ENCODE results near the gene GAP43. TPM values are rescaled to one million over a fixed set of nuclear protein-coding genes. Genes with fewer than 3 reads are reported as not detected.

The GAP43 gene
- total and polyA plus RNA-seq, 5 experiments from 2014 or later = not detected

DNA sequence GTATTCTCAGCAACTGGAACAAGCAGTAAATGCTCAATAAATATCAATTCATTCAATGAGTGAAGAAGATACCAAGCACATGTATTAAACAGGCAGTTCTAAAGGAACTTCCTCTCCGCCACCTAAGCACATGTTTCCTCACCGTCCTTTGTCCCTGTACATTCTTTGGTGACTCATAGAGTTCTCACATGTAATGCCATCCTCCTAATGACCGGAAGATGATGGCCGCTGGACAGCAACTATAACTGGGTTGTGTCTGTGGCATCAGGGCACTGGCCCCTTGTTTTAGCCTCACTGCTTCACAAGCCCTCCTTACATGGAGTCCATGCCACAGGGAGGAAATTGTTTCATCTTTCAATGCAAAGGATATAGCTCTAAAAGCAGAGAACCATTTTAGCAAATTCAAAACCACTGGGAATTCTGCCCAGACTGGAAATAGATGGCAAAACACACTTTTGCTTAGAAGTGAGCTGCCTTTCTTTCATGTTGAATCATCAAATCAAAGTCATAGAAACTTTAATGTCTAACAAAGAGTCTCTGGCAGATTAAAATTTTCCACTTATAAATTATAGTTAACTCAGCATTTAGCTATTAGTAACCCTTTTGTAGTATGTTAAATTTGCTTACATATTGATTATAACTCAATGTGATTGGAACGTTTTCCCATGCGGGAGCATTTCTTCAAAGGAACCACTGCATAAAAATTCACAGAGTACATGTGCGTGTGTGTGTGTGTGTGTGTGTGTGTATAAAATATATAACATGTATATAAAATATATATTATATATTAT lies 74.1 kb downstream of the GAP43 start:
- Mint-ChIP-seq H3K9me3 (no peaks in the 10 kb centered on the region), H3K4me3 (no peak overlapping the region), H3K27ac (no peak overlapping the region), H3K36me3 (no peaks in the 10 kb centered on the region), H3K27me3 (peaks cover 0 to 8% (median 4%) of the 10 kb centered on the region in 5 donors), H3K4me1 (peaks cover 0 to 3% (median 0%) of the 10 kb centered on the region in 4 donors)
- ATAC-seq (no peak), DNase-seq (no peak)
- POLR2A ChIA-PET = no interaction called here

DNA sequence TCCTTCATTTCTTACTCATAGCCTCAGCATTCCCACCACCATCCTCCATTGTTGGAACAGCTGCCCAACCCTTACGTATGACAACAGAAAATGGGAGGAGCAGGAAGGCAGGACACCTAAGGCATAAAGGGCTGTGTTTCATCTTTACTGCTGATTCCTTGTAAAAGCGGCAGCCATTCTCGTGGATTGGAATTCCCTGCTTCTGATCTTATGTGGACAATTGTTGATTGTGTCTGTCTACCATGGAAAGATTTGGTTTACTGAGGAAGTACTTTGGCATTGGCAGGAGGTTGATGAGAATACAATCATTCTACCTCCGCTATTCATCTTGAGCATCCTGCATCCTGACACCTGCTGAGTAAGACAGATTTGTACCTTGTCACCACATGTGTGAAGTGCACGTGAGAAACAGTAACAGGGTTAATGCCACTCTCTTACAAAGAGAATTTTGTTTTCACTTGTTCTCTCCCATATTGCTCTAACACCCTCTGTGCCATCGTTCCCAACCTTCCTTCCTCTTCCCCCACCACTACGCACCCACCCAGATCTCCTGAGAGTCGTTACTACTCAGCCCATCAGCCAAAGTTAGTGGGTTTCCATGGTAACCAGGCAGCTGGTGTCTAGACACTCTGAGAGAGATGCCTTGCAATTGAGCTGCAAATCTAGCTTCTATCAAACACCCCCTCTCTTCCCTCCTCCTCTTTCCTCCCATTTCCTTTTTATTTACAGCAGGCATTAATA lies 75.7 kb downstream of the GAP43 start:
- peak in 1 of 2 donors; percentile 17 for ATAC-seq

DNA sequence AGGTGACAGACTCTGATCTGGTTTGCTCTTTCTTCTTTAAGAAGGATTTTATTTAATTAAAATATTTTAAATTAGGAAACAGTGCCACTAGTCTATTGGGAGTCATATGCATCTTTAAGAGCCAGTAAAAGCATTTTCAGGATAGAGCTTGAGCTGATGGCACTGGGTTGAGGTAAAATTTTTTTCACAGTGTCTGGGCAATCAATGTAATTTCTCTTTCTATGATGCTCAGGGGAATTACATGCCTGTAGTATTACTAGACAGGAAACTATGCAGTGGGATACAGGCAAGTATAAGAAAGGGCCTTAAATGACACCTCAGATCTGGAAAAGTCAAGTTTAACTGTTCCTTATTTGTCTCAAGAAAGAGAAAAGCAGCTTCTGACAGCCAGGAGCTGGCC lies 76.4 kb downstream of the GAP43 start:
- no peaks in the 10 kb centered on the region for H3K9me3 Mint-ChIP-seq
- peaks cover 0 to 10% (median 4%) of the 10 kb centered on the region in 5 donors for H3K27me3 Mint-ChIP-seq
- H3K4me1 Mint-ChIP-seq = no peaks in the 10 kb centered on the region
- H3K27ac Mint-ChIP-seq = no peak overlapping the region
- no peak for ATAC-seq
- H3K4me3 Mint-ChIP-seq = no peak overlapping the region
- POLR2A ChIA-PET = no interaction called here
- H3K36me3 Mint-ChIP-seq = no peaks in the 10 kb centered on the region
- no peak for DNase-seq

More for the DNA sequence above, 75.7 kb downstream of the GAP43 start:
- no peak for DNase-seq
- H3K36me3 Mint-ChIP-seq = no peaks in the 10 kb centered on the region
- no peaks in the 10 kb centered on the region for H3K4me1 Mint-ChIP-seq
- H3K4me3 Mint-ChIP-seq = no peak overlapping the region
- H3K27me3 Mint-ChIP-seq = peaks cover 0 to 10% (median 4%) of the 10 kb centered on the region in 5 donors
- H3K9me3 Mint-ChIP-seq = no peaks in the 10 kb centered on the region
- H3K27ac Mint-ChIP-seq = peak overlapping the region in 1 of 10 donors; percentile 23
- POLR2A ChIA-PET = no interaction called here

DNA sequence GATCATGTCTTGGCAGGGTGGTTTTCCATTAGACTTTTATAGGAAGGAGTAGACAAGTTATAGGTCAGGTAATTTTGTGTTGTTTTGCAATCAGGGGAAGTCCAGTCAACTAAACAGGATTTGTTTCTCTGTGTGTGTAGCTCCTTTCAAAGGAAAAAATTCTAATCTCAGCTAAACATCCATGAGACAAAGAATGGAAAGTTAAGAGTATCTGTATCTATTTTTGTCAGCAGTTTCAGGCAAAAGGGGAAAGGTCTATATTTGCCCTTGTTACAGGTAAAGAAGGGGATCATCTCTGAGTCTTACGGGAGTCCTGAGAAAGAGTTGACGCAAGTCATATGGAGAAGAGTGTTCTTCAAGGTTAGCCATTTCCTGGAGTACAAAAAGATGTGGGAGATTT lies 79.3 kb downstream of the GAP43 start:
- no peak for ATAC-seq
- no peak for DNase-seq
- Mint-ChIP-seq H3K4me3 (no peak overlapping the region), H3K9me3 (no peaks in the 10 kb centered on the region), H3K27me3 (peaks cover 0 to 12% (median 2%) of the 10 kb centered on the region in 5 donors), H3K27ac (no peak overlapping the region), H3K36me3 (no peaks in the 10 kb centered on the region), H3K4me1 (no peaks in the 10 kb centered on the region)
- POLR2A ChIA-PET = no interaction called here

DNA sequence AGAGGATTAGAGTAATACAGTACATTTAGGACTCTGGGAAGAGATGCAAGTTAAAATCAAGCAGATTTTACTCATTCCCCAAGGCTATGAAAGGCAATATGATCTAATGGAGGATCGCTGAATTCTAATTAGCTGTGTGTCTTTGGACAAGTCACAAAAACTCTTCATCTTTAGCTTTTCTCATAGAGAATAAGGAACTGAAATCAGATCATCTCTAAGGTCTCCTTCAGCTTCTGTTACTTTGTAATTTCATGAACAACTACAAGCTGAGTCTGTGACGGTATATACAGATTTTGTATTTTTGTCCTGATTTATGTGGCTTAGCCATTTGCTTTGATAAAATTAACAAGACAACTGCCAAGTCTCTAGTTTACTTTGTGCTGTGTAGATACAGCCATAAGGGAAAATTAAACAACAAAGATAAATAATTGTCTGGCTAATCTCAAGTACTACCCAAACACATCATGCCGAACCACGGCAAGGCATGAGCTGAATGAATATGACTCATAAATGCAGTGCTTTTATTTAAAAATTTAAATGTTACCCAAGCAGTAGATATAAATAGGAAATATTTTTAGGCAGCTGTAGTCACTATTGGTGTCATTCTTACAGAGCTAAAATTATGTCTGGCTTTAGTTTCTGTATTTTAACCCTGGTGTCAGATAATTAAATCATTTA lies 81.5 kb downstream of the GAP43 start:
- H3K36me3 Mint-ChIP-seq = no peaks in the 10 kb centered on the region
- DNase-seq (no peak), ATAC-seq (no peak)
- H3K9me3 Mint-ChIP-seq = no peaks in the 10 kb centered on the region
- no peak overlapping the region for H3K27ac Mint-ChIP-seq
- H3K4me3 Mint-ChIP-seq = no peak overlapping the region
- POLR2A ChIA-PET = no interaction called here
- no peaks in the 10 kb centered on the region for H3K4me1 Mint-ChIP-seq
- H3K27me3 Mint-ChIP-seq = peaks cover 0 to 12% (median 7%) of the 10 kb centered on the region in 5 donors

DNA sequence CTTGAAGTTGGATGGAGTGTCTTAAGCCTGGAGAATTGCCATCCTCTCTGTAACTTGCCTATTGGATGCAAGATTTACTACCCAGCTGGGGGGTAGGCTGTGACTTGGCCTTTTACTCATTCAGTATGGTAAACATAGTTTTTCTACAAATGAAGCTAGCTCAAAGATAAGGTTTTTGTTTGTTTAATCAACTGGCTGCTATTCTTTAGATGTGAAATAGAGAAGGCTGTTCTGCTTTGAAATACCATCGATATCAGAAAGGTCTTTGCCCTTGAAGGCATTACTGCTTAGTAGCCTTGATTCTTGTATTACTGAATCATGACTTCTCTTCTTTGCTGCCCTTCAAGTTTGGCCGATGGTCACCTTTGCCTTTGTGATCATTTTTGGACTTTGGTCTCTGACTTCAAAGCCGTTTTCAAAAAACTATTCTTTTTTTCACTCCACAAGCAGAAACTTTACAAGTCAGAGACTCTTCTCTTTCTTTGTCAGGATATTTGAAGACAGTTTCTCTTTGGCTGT lies 83.1 kb downstream of the GAP43 start:
- H3K9me3 Mint-ChIP-seq = no peaks in the 10 kb centered on the region
- no peak overlapping the region for H3K27ac Mint-ChIP-seq
- ATAC-seq = no peak

DNA sequence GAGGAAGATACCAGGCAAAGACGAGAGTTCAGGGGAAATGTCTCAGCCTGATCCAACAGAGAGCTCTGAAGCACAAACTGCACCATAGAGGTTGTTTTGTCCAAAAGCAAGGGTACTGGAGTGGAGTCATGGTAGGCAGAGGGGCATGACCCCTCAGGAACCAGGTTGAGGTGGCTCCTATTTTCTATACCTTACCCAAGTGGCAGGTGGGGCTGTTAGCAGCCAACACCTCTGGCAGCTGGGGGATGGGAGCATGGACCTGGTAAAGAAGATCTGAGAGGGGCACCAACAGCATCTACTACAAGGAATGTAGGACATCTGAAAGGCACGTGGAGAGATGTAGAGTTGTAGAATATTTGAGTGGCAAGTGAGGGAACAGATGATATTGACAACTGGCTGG lies 85.2 kb downstream of the GAP43 start:
- Mint-ChIP-seq H3K4me3 (no peak overlapping the region), H3K36me3 (no peaks in the 10 kb centered on the region), H3K4me1 (no peaks in the 10 kb centered on the region), H3K9me3 (no peaks in the 10 kb centered on the region), H3K27ac (no peak overlapping the region), H3K27me3 (peaks cover 0 to 28% (median 10%) of the 10 kb centered on the region in 5 donors)
- DNase-seq = no peak
- POLR2A ChIA-PET = no interaction called here
- no peak for ATAC-seq

More for the DNA sequence above, 83.1 kb downstream of the GAP43 start:
- POLR2A ChIA-PET = no interaction called here
- H3K4me3 Mint-ChIP-seq = no peak overlapping the region
- peaks cover 0 to 12% (median 7%) of the 10 kb centered on the region in 5 donors for H3K27me3 Mint-ChIP-seq
- H3K36me3 Mint-ChIP-seq = no peaks in the 10 kb centered on the region
- no peaks in the 10 kb centered on the region for H3K4me1 Mint-ChIP-seq
- DNase-seq = no peak

DNA sequence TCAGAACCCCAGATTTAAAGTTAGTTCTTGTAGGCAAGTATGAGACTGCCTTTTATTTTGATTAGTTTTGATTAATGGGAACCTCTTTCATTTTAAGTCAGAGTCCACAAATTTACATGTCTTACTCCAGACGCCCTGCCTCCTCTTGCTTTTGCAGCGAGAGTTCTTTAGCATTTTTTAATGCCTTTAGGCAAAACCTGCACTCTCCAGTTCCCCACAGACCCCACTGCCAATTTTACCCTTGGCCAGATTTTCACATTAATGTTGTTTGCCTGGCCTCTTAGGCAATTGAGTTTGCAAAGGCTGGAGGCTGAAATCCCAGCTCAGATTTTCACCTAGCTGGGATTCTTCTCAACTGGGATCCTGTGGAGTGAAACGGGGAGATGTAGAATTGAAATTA lies 85.8 kb downstream of the GAP43 start:
- H3K36me3 Mint-ChIP-seq = no peaks in the 10 kb centered on the region
- POLR2A ChIA-PET = no interaction called here
- H3K27me3 Mint-ChIP-seq = peaks cover 0 to 30% (median 13%) of the 10 kb centered on the region in 5 donors
- H3K9me3 Mint-ChIP-seq = no peaks in the 10 kb centered on the region
- DNase-seq (no peak), ATAC-seq (no peak)
- H3K4me3 Mint-ChIP-seq = no peak overlapping the region
- H3K27ac Mint-ChIP-seq = no peak overlapping the region
- H3K4me1 Mint-ChIP-seq = no peaks in the 10 kb centered on the region

DNA sequence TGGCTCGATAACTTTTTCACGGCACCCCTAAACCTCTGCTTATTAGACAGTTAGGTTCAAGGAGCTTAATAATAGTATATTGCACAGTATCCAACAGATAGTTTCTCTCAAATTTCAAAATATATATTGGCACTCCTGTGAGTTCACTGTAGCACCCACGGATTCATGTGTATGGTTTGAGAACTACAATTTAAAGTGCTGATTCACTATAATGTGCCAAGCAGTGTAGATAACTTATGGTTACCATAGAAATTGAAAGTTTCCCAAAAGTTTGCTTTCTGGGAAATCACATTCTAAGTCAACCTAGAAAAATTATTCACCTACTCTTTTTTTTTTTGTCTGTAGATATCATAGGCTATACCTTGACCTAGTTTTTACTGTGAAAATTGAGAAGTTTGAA lies 86.6 kb downstream of the GAP43 start:
- DNase-seq = no peak
- H3K27me3 Mint-ChIP-seq = peaks cover 0 to 30% (median 11%) of the 10 kb centered on the region in 5 donors
- no peaks in the 10 kb centered on the region for H3K9me3 Mint-ChIP-seq
- POLR2A ChIA-PET = interaction anchor here (0.7 kb wide), 1 partner anchor 26 kb away, joined by 3 read pairs; no protein-coding TSS in a partner anchor
- H3K27ac Mint-ChIP-seq = no peak overlapping the region
- no peak overlapping the region for H3K4me3 Mint-ChIP-seq
- no peak for ATAC-seq
- no peaks in the 10 kb centered on the region for H3K4me1 Mint-ChIP-seq
- no peaks in the 10 kb centered on the region for H3K36me3 Mint-ChIP-seq

DNA sequence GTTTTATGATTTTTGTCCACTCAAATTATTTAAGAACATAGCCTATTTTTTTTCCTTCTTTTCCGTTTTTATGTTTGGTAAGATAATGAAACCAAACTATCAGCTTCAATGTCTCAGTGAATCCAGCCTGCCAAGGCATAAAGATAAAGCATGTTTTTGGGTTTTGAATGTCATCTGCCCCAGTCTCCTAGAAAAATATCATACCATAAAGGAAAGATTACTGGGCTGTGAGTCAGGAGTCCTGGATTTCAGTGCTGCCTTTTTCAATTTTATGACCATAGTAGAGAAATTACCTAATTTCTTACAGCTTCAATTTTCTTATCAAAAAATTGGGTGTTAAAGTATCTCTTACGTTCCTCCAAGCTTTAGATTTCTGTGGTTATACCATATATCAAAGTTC lies 87.5 kb downstream of the GAP43 start:
- DNase-seq = no peak
- Mint-ChIP-seq H3K9me3 (no peaks in the 10 kb centered on the region), H3K27ac (no peak overlapping the region), H3K27me3 (peaks cover 0 to 36% (median 11%) of the 10 kb centered on the region in 5 donors), H3K4me1 (no peaks in the 10 kb centered on the region), H3K4me3 (no peak overlapping the region), H3K36me3 (no peaks in the 10 kb centered on the region)
- POLR2A ChIA-PET = no interaction called here
- no peak for ATAC-seq

DNA sequence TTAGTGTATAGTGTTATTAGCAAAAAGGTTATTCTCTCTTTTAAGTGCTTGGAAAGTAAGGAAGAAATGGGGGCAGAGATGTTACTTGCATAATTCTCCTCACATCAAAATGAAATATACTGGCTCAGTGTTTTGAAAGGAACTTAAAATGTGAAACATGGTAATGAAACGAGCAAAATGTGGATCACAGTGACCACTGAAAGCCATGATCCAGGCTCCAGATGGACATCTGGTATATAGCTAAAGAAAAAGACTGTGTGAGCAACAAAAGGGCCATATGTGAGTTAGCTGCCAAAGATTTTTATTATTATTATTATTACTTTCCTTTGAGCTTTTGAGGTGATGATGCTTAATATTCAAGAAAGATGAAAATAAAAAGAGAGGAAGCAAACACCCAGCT lies 89.6 kb downstream of the GAP43 start:
- Mint-ChIP-seq H3K4me1 (no peaks in the 10 kb centered on the region), H3K27me3 (peaks cover 0 to 41% (median 12%) of the 10 kb centered on the region in 5 donors), H3K27ac (no peak overlapping the region), H3K4me3 (no peak overlapping the region), H3K36me3 (no peaks in the 10 kb centered on the region), H3K9me3 (no peaks in the 10 kb centered on the region)
- POLR2A ChIA-PET = no interaction called here
- ATAC-seq (no peak), DNase-seq (no peak)

DNA sequence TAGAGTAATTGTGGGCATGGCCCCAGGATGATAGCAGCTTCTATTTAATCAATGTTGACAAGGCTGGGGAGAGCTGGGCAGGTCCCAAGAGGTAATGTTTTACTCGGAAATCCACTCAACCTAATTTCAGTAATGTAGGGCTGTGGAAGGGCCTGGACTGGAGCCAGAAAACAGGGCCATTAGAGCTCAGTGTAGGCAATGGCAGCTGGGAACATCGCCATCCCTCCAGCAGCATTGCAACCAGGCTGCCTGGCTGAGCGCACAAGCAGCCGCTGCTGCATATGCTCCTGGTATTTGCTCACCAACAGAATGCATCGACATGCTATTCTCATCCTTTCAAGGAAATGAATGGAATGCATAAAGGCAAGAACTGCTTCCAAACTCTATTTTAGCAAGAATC lies 90.0 kb downstream of the GAP43 start:
- Mint-ChIP-seq H3K36me3 (no peaks in the 10 kb centered on the region), H3K9me3 (no peaks in the 10 kb centered on the region), H3K27ac (no peak overlapping the region), H3K27me3 (peaks cover 2 to 41% (median 14%) of the 10 kb centered on the region in 5 donors), H3K4me3 (no peak overlapping the region), H3K4me1 (no peaks in the 10 kb centered on the region)
- POLR2A ChIA-PET = no interaction called here
- DNase-seq (no peak), ATAC-seq (no peak)

DNA sequence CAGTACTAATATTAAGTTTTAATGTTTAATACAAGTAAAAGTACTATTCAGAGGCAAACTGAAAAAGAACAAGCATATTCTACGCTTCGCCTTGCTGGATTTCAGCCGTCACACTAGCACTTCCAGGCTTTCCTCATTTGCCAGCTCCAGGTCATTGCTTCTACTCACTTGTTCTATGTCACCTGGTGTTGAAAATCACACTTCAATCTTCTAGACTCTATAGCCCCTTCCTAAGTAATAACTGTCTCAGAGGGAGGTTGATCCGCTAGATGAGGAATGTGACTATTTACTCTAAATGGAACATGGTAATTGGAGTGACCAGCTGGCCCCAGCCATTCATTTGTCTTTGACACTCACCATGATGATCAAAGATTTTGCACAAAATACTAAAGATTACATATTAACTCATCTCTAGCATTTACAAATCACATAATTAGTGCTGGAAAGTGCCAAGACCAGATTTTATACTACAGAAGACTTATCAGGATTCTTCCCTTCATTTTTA lies 92.0 kb downstream of the GAP43 start:
- Mint-ChIP-seq H3K27ac (no peak overlapping the region), H3K4me3 (no peak overlapping the region), H3K4me1 (no peaks in the 10 kb centered on the region), H3K9me3 (no peaks in the 10 kb centered on the region), H3K27me3 (peaks cover 4 to 51% (median 16%) of the 10 kb centered on the region in 5 donors), H3K36me3 (no peaks in the 10 kb centered on the region)
- ATAC-seq = no peak
- DNase-seq = no peak
- POLR2A ChIA-PET = no interaction called here
